B cell (primary cell): Measurements from ENCODE around the gene CADPS. TPM values are rescaled to one million over a fixed set of nuclear protein-coding genes. Genes with fewer than 3 reads are reported as not detected.

Experiments used
- ATAC-seq: fragments of 200-7000 bp; cut with Tn5 transposase; one replicate; pipeline ENCODE4 v1.10.0; 2021; ENCODE audit warnings: low read depth, mild to moderate bottlenecking, moderate number of reproducible peaks, moderate library complexity
- CTCF ChIA-PET: fragments of 350-600 bp; sonication (Branson Sonifier 250); formaldehyde crosslinking; loops from one replicate; lab custom pipeline; 2021; ENCODE audit warnings: antibody characterized with exemption, inconsistent platforms; lab: Charles Lee
- POLR2A ChIA-PET: fragments of 350-600 bp; sonication (Branson Sonifier 250); formaldehyde crosslinking; loops from one replicate; lab custom pipeline; 2021; ENCODE audit warnings: antibody characterized with exemption; lab: Charles Lee
- DNase-seq: peaks from one replicate; pipeline ENCODE4 v3.0.0; 2013
- H2AFZ ChIP-seq: 2 replicates; pipeline ENCODE4 v1.6.1; 2012; ENCODE audit warnings: mild to moderate bottlenecking, low read depth, low read length; ENCODE audit not compliant: insufficient read depth, poor library complexity, severe bottlenecking
- H3K27ac ChIP-seq, 2 donors: 1 replicate in 1 of 2; 2 replicates in 1 of 2; pipeline ENCODE4 v1.5.1; 2012 to 2013; ENCODE audit warnings: low read length in 2 of 2, mild to moderate bottlenecking in 2 of 2, moderate library complexity in 1 of 2
- H3K27me3 ChIP-seq, 4 experiments: fragments of 200-600 bp in 1 of 4; sonication (generic) in 1 of 4; replicated peaks in 1 of 4; 1 replicate in 2 of 4; 2 replicates in 2 of 4; pipeline versions ENCODE4 v1.6.1 to v1.7.0; 2013 to 2016; ENCODE audit warnings: low read length in 3 of 4, mild to moderate bottlenecking in 2 of 4, mixed read lengths in 1 of 4, moderate library complexity in 1 of 4; ENCODE audit not compliant: insufficient read depth in 4 of 4, control insufficient read depth in 3 of 4; ENCODE audit errors: control extremely low read depth in 1 of 4
- H3K36me3 ChIP-seq, 2 experiments: replicated peaks in 1 of 2; 1 replicate in 1 of 2; 2 replicates in 1 of 2; pipeline versions ENCODE4 v1.6.1 to v1.7.1; 2013; ENCODE audit warnings: low read length in 1 of 2; ENCODE audit not compliant: insufficient read depth in 2 of 2, control insufficient read depth in 1 of 2; ENCODE audit errors: control extremely low read depth in 1 of 2, extremely low read depth in 1 of 2
- H3K4me1 ChIP-seq, 2 donors: fragments of 200-600 bp in 1 of 2; sonication (generic) in 1 of 2; 1 replicate in 1 of 2; 2 replicates in 1 of 2; pipeline versions ENCODE4 v1.5.1 to v1.6.1; 2013 to 2017; ENCODE audit warnings: low read length in 2 of 2; ENCODE audit not compliant: control insufficient read depth in 2 of 2, insufficient read depth in 2 of 2
- H3K4me2 ChIP-seq: replicated peaks from 2 replicates; pipeline ENCODE3; 2012; ENCODE audit warnings: mild to moderate bottlenecking, low read depth, low read length; ENCODE audit not compliant: poor library complexity, severe bottlenecking
- H3K4me3 ChIP-seq, 5 experiments: fragments of 200-600 bp in 1 of 5; sonication (generic) in 1 of 5; 1 replicate in 3 of 5; 2 replicates in 2 of 5; pipeline versions ENCODE4 v1.5.1 to v1.7.0; 2011 to 2016; ENCODE audit warnings: low read length in 4 of 5, mild to moderate bottlenecking in 4 of 5, low read depth in 2 of 5, control low read depth in 1 of 5, moderate library complexity in 1 of 5; ENCODE audit not compliant: insufficient read depth in 1 of 5; ENCODE audit errors: control extremely low read depth in 1 of 5, extremely low read depth in 1 of 5
- H3K79me2 ChIP-seq: fragments of 200-600 bp; sonication (generic); one replicate; pipeline ENCODE4 v1.6.0; 2016; ENCODE audit warnings: low read length; ENCODE audit not compliant: control insufficient read depth, insufficient read depth
- H3K9ac ChIP-seq: fragments of 200-600 bp; sonication (generic); 2 replicates; pipeline ENCODE4 v1.6.1; 2017; ENCODE audit warnings: mild to moderate bottlenecking, low read length, moderate library complexity
- H3K9me3 ChIP-seq, 3 donors: one replicate each; pipeline versions ENCODE4 v1.6.1 to v1.7.1; 2013; ENCODE audit warnings: low read length in 2 of 3; ENCODE audit not compliant: control insufficient read depth in 2 of 3, insufficient read depth in 1 of 3; ENCODE audit errors: control extremely low read depth in 1 of 3
- H4K20me1 ChIP-seq: 2 replicates; pipeline ENCODE4 v1.6.0; 2012; ENCODE audit warnings: mild to moderate bottlenecking, low read length; ENCODE audit not compliant: insufficient read depth, control insufficient read depth, poor library complexity, severe bottlenecking
- H3K27ac Mint-ChIP-seq: one replicate; pipeline ENCODE4 v1.8.0; 2021; ENCODE audit warnings: mixed read lengths
- H3K27me3 Mint-ChIP-seq: one replicate; pipeline ENCODE4 v1.8.0; 2021; ENCODE audit warnings: mixed read lengths
- H3K4me1 Mint-ChIP-seq: one replicate; pipeline ENCODE4 v1.8.0; 2021; ENCODE audit warnings: mixed read lengths
- H3K4me3 Mint-ChIP-seq: one replicate; pipeline ENCODE4 v1.8.0; 2021; ENCODE audit warnings: mixed read lengths
- H3K9me3 Mint-ChIP-seq: one replicate; pipeline ENCODE4 v1.8.0; 2022; ENCODE audit warnings: mixed read lengths; ENCODE audit not compliant: insufficient read depth
- CTCF ChIP-seq: fragments of 200-600 bp; IDR thresholded peaks from one replicate; pipeline ENCODE4 v1.8.0; 2022; ENCODE audit warnings: antibody characterized with exemption, mild to moderate bottlenecking
- EZH2 ChIP-seq: IDR thresholded peaks from 2 replicates; pipeline ENCODE4 v1.6.1; 2012; ENCODE audit warnings: borderline replicate concordance, low read depth, mild to moderate bottlenecking, moderate library complexity, low read length; ENCODE audit not compliant: insufficient read depth, poor library complexity, severe bottlenecking
- WGBS: methylation state at CpG from one replicate; pipeline ENCODE4 v1.1.5; 2013; ENCODE audit warnings: missing lambda C conversion rate; ENCODE audit not compliant: insufficient coverage; 5-methylcytosine and 5-hydroxymethylcytosine counted together
- intact Hi-C: fragments of 100-400 bp; cut with micrococcal nuclease; formaldehyde crosslinking; loops from one replicate; pipeline ENCODE4 v1.10.0; 2022
- polyA plus RNA-seq: library from polyadenylated mRNA; depleted of rRNA; stranded (reverse); fragments of >200 nt; gene quantifications from 2 replicates; pipeline ENCODE4 v1.2.3, GENCODE V29; 2012
- total RNA-seq, 2 donors: library from RNA; stranded (reverse); fragments of 120-200 nt in 1 of 2; gene quantifications; 1 replicate in 1 of 2; 2 replicates in 1 of 2; pipeline versions ENCODE4 v1.2.3 to v1.2.4, GENCODE V29; 2013 to 2022

CADPS gene
- total and polyA plus RNA-seq, 2 donors (not counting 1 experiment from before 2014, with no cell fraction given), result 0.16 to 0.22 TPM

DNA sequence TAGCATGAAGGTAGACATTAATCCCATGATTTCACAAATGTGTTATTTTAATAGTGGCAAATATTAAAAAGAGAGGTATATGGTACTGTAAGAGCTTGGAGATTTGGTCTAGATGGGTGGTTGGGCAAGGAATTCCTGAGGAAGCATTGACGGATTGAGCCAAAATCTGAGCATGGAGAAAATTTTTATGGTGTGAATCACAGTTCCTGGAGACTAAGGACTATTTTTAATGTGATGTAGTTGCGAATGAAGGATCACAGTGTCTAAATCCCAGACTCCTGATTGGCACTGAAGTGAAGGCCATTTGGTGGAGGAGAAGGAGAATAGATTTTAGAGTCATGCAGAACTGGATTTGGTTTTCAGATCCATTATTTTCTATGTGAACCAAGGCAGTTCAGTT lies 313.2 kb downstream of the CADPS start:
- H3K4me3 Mint-ChIP-seq, result no peak overlapping the region
- 83% methylated on average over 2 of the region's 2 CpGs for WGBS
- H4K20me1 ChIP-seq, result no peaks in the 10 kb centered on the region
- ChIA-PET CTCF (no interaction called here), POLR2A (no interaction called here)
- no peak overlapping the region for H3K4me2 ChIP-seq
- H3K27me3 Mint-ChIP-seq, result peaks cover 4% of the 10 kb centered on the region
- no peak overlapping the region for H3K4me3 ChIP-seq
- no peaks in the 10 kb centered on the region for H3K9me3 Mint-ChIP-seq
- H3K9me3 ChIP-seq, result peaks cover 0 to 6% (median 0%) of the 10 kb centered on the region in 3 donors
- intact Hi-C loops, result no loop called here
- no peak overlapping the region for H3K9ac ChIP-seq
- H2AFZ ChIP-seq, result no peak overlapping the region
- no peak overlapping the region for H3K27ac Mint-ChIP-seq
- no peak overlapping the region for H3K27ac ChIP-seq
- H3K79me2 ChIP-seq, result no peaks in the 10 kb centered on the region
- DNase-seq, result no peak
- ATAC-seq, result no peak
- H3K27me3 ChIP-seq, result no peaks in the 10 kb centered on the region
- no peaks in the 10 kb centered on the region for H3K4me1 ChIP-seq
- H3K4me1 Mint-ChIP-seq, result no peaks in the 10 kb centered on the region
- TF ChIP-seq EZH2 (no peak), CTCF (no peak)
- no peaks in the 10 kb centered on the region for H3K36me3 ChIP-seq

DNA sequence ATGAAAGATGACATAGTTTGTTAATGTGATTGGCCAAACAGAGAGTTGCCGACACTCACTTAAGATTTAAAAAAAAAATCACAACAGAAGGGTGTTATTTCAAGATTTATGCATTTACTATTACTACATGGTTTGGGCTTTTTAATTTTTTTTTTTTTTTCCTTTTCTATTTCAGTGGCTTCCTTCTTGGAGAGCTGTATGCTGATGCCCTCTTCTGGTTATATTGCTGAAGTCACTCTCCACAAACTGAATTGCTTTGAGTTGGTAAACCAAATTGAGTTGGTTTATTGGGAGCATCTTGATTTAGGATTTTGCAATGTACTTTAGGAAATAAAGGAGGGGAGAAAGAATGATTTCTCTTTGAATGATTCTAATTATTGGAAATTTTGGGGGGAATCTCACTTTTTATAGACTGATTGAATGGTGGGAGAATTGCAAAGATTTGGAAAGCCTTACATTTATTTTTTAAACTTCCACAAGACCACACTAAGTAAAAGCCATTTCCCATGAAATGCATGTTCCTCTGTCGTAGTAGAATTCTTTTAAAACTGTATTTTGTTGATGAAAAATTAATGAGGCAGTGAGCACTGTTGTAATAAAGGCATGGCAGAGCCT lies 315.3 kb downstream of the CADPS start:
- ChIA-PET CTCF (interaction anchor here (1.0 kb wide), 1 partner anchor 37 kb away, joined by 3 read pairs; no protein-coding TSS in a partner anchor), POLR2A (no interaction called here)
- Mint-ChIP-seq H3K27me3 (peaks cover 4% of the 10 kb centered on the region), H3K9me3 (no peaks in the 10 kb centered on the region), H3K27ac (no peak overlapping the region), H3K4me3 (no peak overlapping the region), H3K4me1 (no peaks in the 10 kb centered on the region)
- no CpG with 5 or more reads among the region's 2 CpGs for WGBS
- Histone ChIP-seq H3K27ac (no peak overlapping the region), H3K79me2 (no peaks in the 10 kb centered on the region), H3K4me3 (no peak overlapping the region), H3K36me3 (no peaks in the 10 kb centered on the region), H4K20me1 (no peaks in the 10 kb centered on the region), H3K4me2 (no peak overlapping the region), H2AFZ (no peak overlapping the region), H3K4me1 (no peaks in the 10 kb centered on the region), H3K9ac (no peak overlapping the region), H3K9me3 (peaks cover 0 to 6% (median 0%) of the 10 kb centered on the region in 3 donors), H3K27me3 (no peaks in the 10 kb centered on the region)
- intact Hi-C loops, result no loop called here
- ATAC-seq (no peak), DNase-seq (no peak)
- TF ChIP-seq CTCF (no peak), EZH2 (no peak)
